CD8-positive, alpha-beta memory T cell (primary cell): ENCODE data around the gene PNPLA1. TPM values are rescaled to one million over a fixed set of nuclear protein-coding genes. Genes with fewer than 3 reads are reported as not detected.

Experiments used
- CTCF ChIA-PET: fragments of 350-600 bp; sonication (Branson Sonifier 250); formaldehyde crosslinking; loops from one replicate; lab custom pipeline; 2021; ENCODE audit warnings: antibody characterized with exemption; lab: Charles Lee
- POLR2A ChIA-PET: fragments of 350-600 bp; sonication (Branson Sonifier 250); formaldehyde crosslinking; loops from one replicate; lab custom pipeline; 2021; ENCODE audit warnings: antibody characterized with exemption; lab: Charles Lee
- DNase-seq, 5 donors: peaks; one replicate each; pipeline versions ENCODE4 v3.0.0 to v3.0.0-alpha.2; 2020 to 2022; ENCODE audit warnings: mixed read lengths in 1 of 5
- H3K27ac ChIP-seq: one replicate; pipeline ENCODE4 v1.7.0; 2013; ENCODE audit warnings: low read depth, mild to moderate bottlenecking, low read length, moderate library complexity
- H3K27me3 ChIP-seq: 2 replicates; pipeline ENCODE4 v1.7.0; 2013; ENCODE audit warnings: low read length, mild to moderate bottlenecking; ENCODE audit not compliant: insufficient read depth, poor library complexity, severe bottlenecking
- H3K36me3 ChIP-seq: 2 replicates; pipeline ENCODE4 v1.7.0; 2013; ENCODE audit warnings: mild to moderate bottlenecking, low read length, moderate library complexity; ENCODE audit not compliant: insufficient read depth
- H3K4me1 ChIP-seq: 2 replicates; pipeline ENCODE4 v1.7.0; 2013; ENCODE audit warnings: mild to moderate bottlenecking, low read length, moderate library complexity; ENCODE audit not compliant: insufficient read depth
- H3K4me3 ChIP-seq: 2 replicates; pipeline ENCODE4 v1.7.0; 2013; ENCODE audit warnings: mild to moderate bottlenecking, low read length
- H3K9me3 ChIP-seq: 2 replicates; pipeline ENCODE4 v1.7.0; 2013; ENCODE audit warnings: mild to moderate bottlenecking, low read length
- H3K27ac Mint-ChIP-seq, 8 donors: one replicate each; pipeline ENCODE4 v1.8.0; 2020 to 2021; ENCODE audit warnings: mixed read lengths in 8 of 8, mild to moderate bottlenecking in 6 of 8, inconsistent platforms in 3 of 8, moderate library complexity in 3 of 8
- H3K27me3 Mint-ChIP-seq, 2 donors: one replicate each; pipeline ENCODE4 v1.8.0; 2020 to 2021; ENCODE audit warnings: mixed read lengths in 2 of 2, mild to moderate bottlenecking in 1 of 2, moderate library complexity in 1 of 2
- H3K36me3 Mint-ChIP-seq, 3 donors: one replicate each; pipeline ENCODE4 v1.8.0; 2020 to 2021; ENCODE audit warnings: mixed read lengths in 3 of 3, inconsistent platforms in 1 of 3, mild to moderate bottlenecking in 1 of 3
- H3K4me1 Mint-ChIP-seq, 3 donors: one replicate each; pipeline ENCODE4 v1.8.0; 2020 to 2021; ENCODE audit warnings: mixed read lengths in 3 of 3, inconsistent platforms in 1 of 3, mild to moderate bottlenecking in 1 of 3
- H3K4me3 Mint-ChIP-seq, 7 donors: one replicate each; pipeline ENCODE4 v1.8.0; 2020 to 2021; ENCODE audit warnings: mixed read lengths in 7 of 7, mild to moderate bottlenecking in 6 of 7, moderate library complexity in 4 of 7, inconsistent platforms in 2 of 7
- H3K9me3 Mint-ChIP-seq, 5 donors: one replicate each; pipeline ENCODE4 v1.8.0; 2020 to 2022; ENCODE audit warnings: mixed read lengths in 5 of 5, mild to moderate bottlenecking in 3 of 5, moderate library complexity in 2 of 5, inconsistent platforms in 1 of 5
- polyA plus RNA-seq: library from polyadenylated mRNA; unstranded; fragments of 300-500 nt; fragmentation: Illumina TruSeq; gene quantifications from one replicate; pipeline ENCODE4 v1.2.3, GENCODE V29; 2021
- total RNA-seq, 2 experiments: library from RNA; stranded (reverse); gene quantifications; one replicate each; pipeline ENCODE4 v1.2.3, GENCODE V29; 2021

The PNPLA1 gene
- total and polyA plus RNA-seq, 3 experiments from 2014 or later, result not detected

- Histone ChIP-seq H3K36me3 (no peaks in the 10 kb centered on the region), H3K4me1 (no peaks in the 10 kb centered on the region), H3K27ac (no peak overlapping the region), H3K27me3 (peaks cover 28% of the 10 kb centered on the region), H3K4me3 (no peak overlapping the region), H3K9me3 (no peaks in the 10 kb centered on the region)
- ChIA-PET CTCF (interaction anchor here (1.1 to 1.4 kb wide), 2 partner anchors 10 to 12 kb away, joined by 3 to 4 read pairs; no protein-coding TSS in a partner anchor), POLR2A (no interaction called here)
- H3K27ac Mint-ChIP-seq, result no peak overlapping the region
- DNase-seq, result no peak
- peaks cover 43 to 61% of the 10 kb centered on the region in 2 donors for H3K27me3 Mint-ChIP-seq
- H3K36me3 Mint-ChIP-seq, result peaks cover 0 to 6% (median 2%) of the 10 kb centered on the region in 3 donors
- H3K4me3 Mint-ChIP-seq, result no peak overlapping the region
- H3K4me1 Mint-ChIP-seq, result no peaks in the 10 kb centered on the region
- H3K9me3 Mint-ChIP-seq, result no peaks in the 10 kb centered on the region
Observed at GRCh38 chr6:36280983-36281382, 11.1 kb downstream of the PNPLA1 start.

GRCh38 chr6:36283608-36284007, 13.7 kb downstream of the PNPLA1 start:
- peaks cover 43 to 61% of the 10 kb centered on the region in 2 donors for H3K27me3 Mint-ChIP-seq
- peaks cover 0 to 6% (median 2%) of the 10 kb centered on the region in 3 donors for H3K36me3 Mint-ChIP-seq
- peaks cover 4 to 7% (median 7%) of the 10 kb centered on the region in 3 donors for H3K4me1 Mint-ChIP-seq
- ChIA-PET POLR2A (no interaction called here), CTCF (interaction anchor here (1.9 kb wide), 1 partner anchor 19 kb away, joined by 6 read pairs; no protein-coding TSS in a partner anchor)
- no peak overlapping the region for H3K27ac ChIP-seq
- H3K4me3 ChIP-seq, result no peak overlapping the region
- H3K27me3 ChIP-seq, result peaks cover 28% of the 10 kb centered on the region
- no peak for DNase-seq
- H3K9me3 Mint-ChIP-seq, result no peaks in the 10 kb centered on the region
- H3K27ac Mint-ChIP-seq, result no peak overlapping the region
- H3K36me3 ChIP-seq, result no peaks in the 10 kb centered on the region
- H3K4me3 Mint-ChIP-seq, result no peak overlapping the region
- H3K9me3 ChIP-seq, result no peaks in the 10 kb centered on the region
- peaks cover 10% of the 10 kb centered on the region for H3K4me1 ChIP-seq

- CTCF ChIA-PET, result no interaction called here
- Mint-ChIP-seq H3K27me3 (peaks cover 42 to 58% of the 10 kb centered on the region in 2 donors), H3K4me1 (peaks cover 4 to 7% (median 7%) of the 10 kb centered on the region in 3 donors)
Observed at GRCh38 chr6:36284359-36284758, 14.5 kb downstream of the PNPLA1 start.

GRCh38 chr6:36285187-36285671, 15.4 kb downstream of the PNPLA1 start:
- no peak overlapping the region for H3K27ac Mint-ChIP-seq
- ChIA-PET POLR2A (no interaction called here), CTCF (no interaction called here)
- DNase-seq, result no peak
- peaks cover 4 to 7% (median 7%) of the 10 kb centered on the region in 3 donors for H3K4me1 Mint-ChIP-seq
- peaks cover 0 to 6% (median 0%) of the 10 kb centered on the region in 3 donors for H3K36me3 Mint-ChIP-seq
- H3K27ac ChIP-seq, result no peak overlapping the region
- no peaks in the 10 kb centered on the region for H3K9me3 Mint-ChIP-seq
- H3K27me3 Mint-ChIP-seq, result peaks cover 35 to 56% of the 10 kb centered on the region in 2 donors
- no peaks in the 10 kb centered on the region for H3K9me3 ChIP-seq
- no peaks in the 10 kb centered on the region for H3K36me3 ChIP-seq
- H3K4me3 ChIP-seq, result no peak overlapping the region
- H3K27me3 ChIP-seq, result peaks cover 24% of the 10 kb centered on the region
- peaks cover 10% of the 10 kb centered on the region for H3K4me1 ChIP-seq
- peak overlapping the region in 1 of 7 donors; percentile 11 for H3K4me3 Mint-ChIP-seq

More at GRCh38 chr6:36284359-36284758, 14.5 kb downstream of the PNPLA1 start:
- no peaks in the 10 kb centered on the region for H3K36me3 ChIP-seq
- no peak overlapping the region for H3K4me3 ChIP-seq
- DNase-seq, result no peak
- no peak overlapping the region for H3K4me3 Mint-ChIP-seq
- H3K27me3 ChIP-seq, result peaks cover 26% of the 10 kb centered on the region
- no peak overlapping the region for H3K27ac ChIP-seq
- no peaks in the 10 kb centered on the region for H3K9me3 ChIP-seq
- H3K36me3 Mint-ChIP-seq, result peaks cover 0 to 6% (median 2%) of the 10 kb centered on the region in 3 donors
- H3K9me3 Mint-ChIP-seq, result no peaks in the 10 kb centered on the region
- no peak overlapping the region for H3K27ac Mint-ChIP-seq
- peaks cover 10% of the 10 kb centered on the region for H3K4me1 ChIP-seq
- POLR2A ChIA-PET, result no interaction called here

- ChIA-PET CTCF (interaction anchor here (2.1 kb wide), 1 partner anchor 55 kb away, joined by 7 read pairs; no protein-coding TSS in a partner anchor), POLR2A (no interaction called here)
- H3K4me3 Mint-ChIP-seq, result peak overlapping the region in 1 of 7 donors; percentile 30
- Histone ChIP-seq H3K27ac (no peak overlapping the region), H3K36me3 (no peaks in the 10 kb centered on the region), H3K4me1 (peaks cover 10% of the 10 kb centered on the region), H3K9me3 (no peaks in the 10 kb centered on the region), H3K27me3 (peaks cover 24% of the 10 kb centered on the region), H3K4me3 (no peak overlapping the region)
- peaks cover 0 to 6% (median 0%) of the 10 kb centered on the region in 3 donors for H3K36me3 Mint-ChIP-seq
- H3K4me1 Mint-ChIP-seq, result peaks cover 4 to 7% (median 7%) of the 10 kb centered on the region in 3 donors
- no peak overlapping the region for H3K27ac Mint-ChIP-seq
- no peaks in the 10 kb centered on the region for H3K9me3 Mint-ChIP-seq
- H3K27me3 Mint-ChIP-seq, result peaks cover 32 to 54% of the 10 kb centered on the region in 2 donors
- no peak for DNase-seq
Observed at GRCh38 chr6:36285797-36286196, 15.9 kb downstream of the PNPLA1 start.

GRCh38 chr6:36286858-36287257, 17.0 kb downstream of the PNPLA1 start:
- ChIA-PET POLR2A (no interaction called here), CTCF (interaction anchor here (2.1 kb wide), 1 partner anchor 54 kb away, joined by 7 read pairs; no protein-coding TSS in a partner anchor)
- peaks cover 4 to 7% (median 7%) of the 10 kb centered on the region in 3 donors for H3K4me1 Mint-ChIP-seq
- Histone ChIP-seq H3K27ac (no peak overlapping the region), H3K27me3 (peaks cover 24% of the 10 kb centered on the region), H3K4me3 (no peak overlapping the region), H3K4me1 (peaks cover 10% of the 10 kb centered on the region), H3K36me3 (no peaks in the 10 kb centered on the region), H3K9me3 (no peaks in the 10 kb centered on the region)
- no peak for DNase-seq
- H3K27ac Mint-ChIP-seq, result no peak overlapping the region
- peaks cover 25 to 54% of the 10 kb centered on the region in 2 donors for H3K27me3 Mint-ChIP-seq
- H3K4me3 Mint-ChIP-seq, result no peak overlapping the region
- H3K36me3 Mint-ChIP-seq, result peaks cover 0 to 6% (median 0%) of the 10 kb centered on the region in 3 donors
- H3K9me3 Mint-ChIP-seq, result no peaks in the 10 kb centered on the region

- Histone ChIP-seq H3K27me3 (peaks cover 15% of the 10 kb centered on the region), H3K36me3 (no peaks in the 10 kb centered on the region), H3K9me3 (no peaks in the 10 kb centered on the region), H3K4me1 (peaks cover 10% of the 10 kb centered on the region), H3K27ac (no peak overlapping the region), H3K4me3 (no peak overlapping the region)
- Mint-ChIP-seq H3K27ac (no peak overlapping the region), H3K4me1 (peaks cover 4 to 7% (median 7%) of the 10 kb centered on the region in 3 donors), H3K9me3 (no peaks in the 10 kb centered on the region), H3K36me3 (no peaks in the 10 kb centered on the region), H3K27me3 (peaks cover 23 to 38% of the 10 kb centered on the region in 2 donors), H3K4me3 (no peak overlapping the region)
- DNase-seq, result no peak
- POLR2A ChIA-PET, result interaction anchor here (0.5 kb wide), 1 partner anchor 40 kb away, joined by 8 read pairs; no protein-coding TSS in a partner anchor
- CTCF ChIA-PET, result interaction anchor here (1.2 to 2.3 kb wide), 2 partner anchors 13 to 71 kb away, joined by 3 to 5 read pairs; no protein-coding TSS in a partner anchor
Observed at GRCh38 chr6:36289281-36289878, 19.5 kb downstream of the PNPLA1 start.
